GM12873 (cell line): ENCODE results near the gene TREML4.

Source experiments
- CTCF ChIP-seq: IDR thresholded peaks from 2 replicates; pipeline ENCODE4 v1.5.1; 2012; ENCODE audit warnings: low read depth, mild to moderate bottlenecking, moderate library complexity, low read length, control low read depth; ENCODE audit not compliant: insufficient read depth; ENCODE audit errors: missing control alignments

The TREML4 gene

GRCh38 chr6:41256383-41256782, 28.2 kb downstream of the TREML4 start:
- no peak for TF ChIP-seq CTCF

GRCh38 chr6:41257369-41258195, 29.4 kb downstream of the TREML4 start:
- no peak for TF ChIP-seq CTCF

- no peak for TF ChIP-seq CTCF
Measured at GRCh38 chr6:41258196-41258493, 30.0 kb downstream of the TREML4 start.

GRCh38 chr6:41262401-41262800, 34.3 kb downstream of the TREML4 start:
- no peak for TF ChIP-seq CTCF

DNA sequence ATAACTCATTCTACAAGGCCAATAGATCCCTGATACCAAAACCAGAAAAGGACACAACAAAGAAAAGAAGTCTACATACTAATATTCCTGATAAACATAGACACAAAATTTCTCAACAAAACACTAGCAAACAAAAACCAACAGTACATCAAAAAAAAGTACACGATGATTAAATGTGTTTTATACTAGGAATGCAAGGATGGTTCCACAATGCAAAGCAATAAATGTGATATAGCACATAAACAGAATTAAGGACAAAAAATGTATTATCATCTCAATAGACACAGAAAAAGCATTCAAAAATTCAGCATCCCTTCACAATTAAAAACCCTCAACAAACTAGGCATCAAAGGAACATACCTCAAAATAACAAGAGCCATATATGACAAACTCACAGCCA, 35.1 kb downstream of the TREML4 start:
- TF ChIP-seq CTCF, result no peak

DNA sequence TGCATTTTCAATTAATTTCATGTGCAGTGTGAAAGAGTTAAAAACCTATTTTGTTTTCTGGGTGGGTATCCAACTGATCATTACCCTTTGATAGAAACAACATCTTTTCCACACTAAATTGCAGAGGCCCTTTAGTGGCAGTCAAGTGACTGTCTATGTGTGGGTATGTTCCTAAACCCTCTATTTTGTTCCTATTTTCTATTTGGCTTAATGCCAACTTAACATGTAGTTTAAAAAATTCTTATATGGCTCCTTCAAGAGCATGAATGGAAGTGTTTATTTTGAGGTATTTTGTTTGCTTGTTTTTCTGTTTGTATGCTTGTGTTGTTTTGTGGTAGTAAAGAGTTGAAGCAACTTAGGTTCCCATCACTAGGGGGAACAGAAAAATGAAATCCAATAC, 38.4 kb downstream of the TREML4 start:
- TF ChIP-seq CTCF, result no peak

DNA sequence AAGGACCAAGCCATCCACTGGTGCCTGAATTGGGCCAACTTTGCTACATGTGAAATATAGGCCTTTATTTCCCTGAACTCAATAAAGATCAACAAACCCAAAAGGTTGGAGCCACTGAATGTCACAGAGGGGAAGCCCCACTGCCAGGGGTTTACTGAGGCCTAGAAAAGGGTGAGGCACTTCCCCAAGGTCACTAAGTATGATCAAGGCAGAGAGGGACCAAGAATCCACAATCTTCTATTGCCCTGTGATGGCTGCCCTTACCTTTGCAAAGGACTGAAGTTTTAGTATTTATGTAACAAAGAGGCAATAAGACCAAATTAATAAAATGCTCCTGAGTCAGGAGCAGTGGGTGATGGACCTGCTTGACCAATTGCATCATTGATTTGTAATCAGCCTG, 40.3 kb downstream of the TREML4 start:
- no peak for TF ChIP-seq CTCF
